Measurements from ENCODE around the gene ARL8A. TPM values are rescaled to one million over a fixed set of nuclear protein-coding genes. Genes with fewer than 3 reads are reported as not detected.

The ARL8A gene
- total RNA-seq, 2 experiments from 2014 or later = 25.1 to 44.6 TPM

- H3K4me2 ChIP-seq (ENCODE audit: low read length) = no peak overlapping the region
- CTCF ChIA-PET (ENCODE audit: unreplicated experiment) = no interaction called here
- BruUV-seq (replicated peaks) = no TSS peak
- no peak overlapping the region for H3K27ac ChIP-seq (ENCODE audit: low read depth, low read length, poor library complexity, severe bottlenecking)
- H3K4me3 ChIP-seq (ENCODE audit: low read depth, low read length, poor library complexity, severe bottlenecking) = no peak overlapping the region
- H3K9me2 ChIP-seq (ENCODE audit: insufficient read depth, low read length) = no peaks in the 10 kb centered on the region
- H2AFZ ChIP-seq (ENCODE audit: low read length) = no peak overlapping the region
- POLR2A ChIA-PET = interaction anchor here (0.6 kb wide), 1 partner anchor 145 kb away, joined by 5 read pairs; no protein-coding TSS in a partner anchor
- H3K4me1 ChIP-seq (ENCODE audit: insufficient read depth, low read length, poor library complexity, severe bottlenecking) = no peaks in the 10 kb centered on the region
- no peaks in the 10 kb centered on the region; the same call in 1 of the 2 replicates for H4K20me1 ChIP-seq (ENCODE audit: insufficient read depth, low read length)
- TF ChIP-seq EZH2phosphoT487 (IDR thresholded peaks at IDR 0.05; ENCODE audit: borderline replicate concordance, low read depth, low read length) (no peak), CTCF (conservative IDR thresholded peaks at IDR 0.05; ENCODE audit: low read length) (no peak)
- intact Hi-C loops (cut with micrococcal nuclease; ENCODE audit: unreplicated experiment) = no loop called here
- H3K9me3 ChIP-seq (ENCODE audit: low read length) = no peaks in the 10 kb centered on the region
- no peaks in the 10 kb centered on the region for H3K36me3 ChIP-seq (ENCODE audit: insufficient read depth, low read length)
- no peak for DNase-seq (ENCODE audit: low spot score)
- H3K79me2 ChIP-seq (ENCODE audit: insufficient read depth, low read depth, low read length) = no peaks in the 10 kb centered on the region
These were observed 18.9 kb downstream of the ARL8A start for GRCh38 chr1:202125611-202126010.

- TF ChIP-seq CTCF (conservative IDR thresholded peaks at IDR 0.05; ENCODE audit: low read length) (no peak), EZH2phosphoT487 (IDR thresholded peaks at IDR 0.05; ENCODE audit: borderline replicate concordance, low read depth, low read length) (no peak)
- intact Hi-C loops (cut with micrococcal nuclease; ENCODE audit: unreplicated experiment) = no loop called here
- H2AFZ ChIP-seq (ENCODE audit: low read length) = no peak overlapping the region
- POLR2A ChIA-PET = no interaction called here
- no peak overlapping the region for H3K4me2 ChIP-seq (ENCODE audit: low read length)
- no peaks in the 10 kb centered on the region for H3K4me1 ChIP-seq (ENCODE audit: insufficient read depth, low read length, poor library complexity, severe bottlenecking)
- H4K20me1 ChIP-seq (ENCODE audit: insufficient read depth, low read length) = no peaks in the 10 kb centered on the region; the same call in 1 of the 2 replicates
- H3K9me3 ChIP-seq (ENCODE audit: low read length) = no peaks in the 10 kb centered on the region
- DNase-seq (ENCODE audit: low spot score) = no peak
- H3K79me2 ChIP-seq (ENCODE audit: insufficient read depth, low read depth, low read length) = no peaks in the 10 kb centered on the region
- CTCF ChIA-PET (ENCODE audit: unreplicated experiment) = no interaction called here
- no TSS peak for BruUV-seq (replicated peaks)
- H3K36me3 ChIP-seq (ENCODE audit: insufficient read depth, low read length) = no peaks in the 10 kb centered on the region
- no peak overlapping the region for H3K27ac ChIP-seq (ENCODE audit: low read depth, low read length, poor library complexity, severe bottlenecking)
- no peak overlapping the region for H3K4me3 ChIP-seq (ENCODE audit: low read depth, low read length, poor library complexity, severe bottlenecking)
- H3K9me2 ChIP-seq (ENCODE audit: insufficient read depth, low read length) = no peaks in the 10 kb centered on the region
These were observed 20.4 kb downstream of the ARL8A start for GRCh38 chr1:202124142-202124541.

- H3K9me2 ChIP-seq (ENCODE audit: insufficient read depth, low read length) = no peaks in the 10 kb centered on the region
- no peak overlapping the region for H3K27ac ChIP-seq (ENCODE audit: low read depth, low read length, poor library complexity, severe bottlenecking)
- H3K9me3 ChIP-seq (ENCODE audit: low read length) = no peaks in the 10 kb centered on the region
- no peaks in the 10 kb centered on the region for H3K4me1 ChIP-seq (ENCODE audit: insufficient read depth, low read length, poor library complexity, severe bottlenecking)
- H4K20me1 ChIP-seq (ENCODE audit: insufficient read depth, low read length) = no peaks in the 10 kb centered on the region; the same call in 1 of the 2 replicates
- intact Hi-C loops (cut with micrococcal nuclease; ENCODE audit: unreplicated experiment) = no loop called here
- ChIA-PET CTCF (ENCODE audit: unreplicated experiment) (no interaction called here), POLR2A (no interaction called here)
- no TSS peak for BruUV-seq (replicated peaks)
- no peak overlapping the region for H2AFZ ChIP-seq (ENCODE audit: low read length)
- H3K36me3 ChIP-seq (ENCODE audit: insufficient read depth, low read length) = no peaks in the 10 kb centered on the region
- H3K79me2 ChIP-seq (ENCODE audit: insufficient read depth, low read depth, low read length) = no peaks in the 10 kb centered on the region
- TF ChIP-seq EZH2phosphoT487 (IDR thresholded peaks at IDR 0.05; ENCODE audit: borderline replicate concordance, low read depth, low read length) = no peak
- TF ChIP-seq CTCF (conservative IDR thresholded peaks at IDR 0.05; ENCODE audit: low read length) = no peak
- no peak for DNase-seq (ENCODE audit: low spot score)
- H3K4me2 ChIP-seq (ENCODE audit: low read length) = no peak overlapping the region
- no peak overlapping the region for H3K4me3 ChIP-seq (ENCODE audit: low read depth, low read length, poor library complexity, severe bottlenecking)
These were observed 21.2 kb downstream of the ARL8A start for GRCh38 chr1:202123336-202123813.
